Measurements from ENCODE around the gene SHCBP1. TPM values are rescaled to one million over a fixed set of nuclear protein-coding genes. Genes with fewer than 3 reads are reported as not detected.

SHCBP1 gene
- total RNA-seq, 2 experiments from 2014 or later: 0.69 to 1.1 TPM

DNA sequence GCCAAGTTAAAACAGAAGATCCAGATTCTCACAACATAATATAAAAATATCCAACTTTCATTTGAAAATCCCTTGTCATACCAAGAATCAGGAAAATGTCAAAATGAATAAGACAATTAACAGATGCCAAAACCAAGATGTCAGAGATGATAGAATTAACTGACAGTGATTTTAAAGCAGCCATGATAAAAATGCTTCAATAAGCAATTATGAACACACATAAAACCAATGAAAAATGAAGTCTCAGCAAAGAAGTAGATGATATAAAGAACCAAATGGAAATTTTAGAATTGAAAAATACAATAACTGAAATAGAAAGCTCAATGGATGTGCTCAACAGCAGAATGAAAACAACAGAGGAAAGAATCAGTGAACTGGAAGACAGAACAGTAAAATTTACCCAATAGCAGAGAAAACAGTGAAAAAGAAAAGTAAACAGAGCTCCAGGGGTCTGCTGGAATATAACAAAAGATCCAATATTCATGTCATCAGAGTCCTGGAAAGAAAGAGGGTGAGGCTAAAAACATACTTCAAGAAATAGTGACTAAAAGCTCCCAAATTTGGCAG is 35.1 kb downstream of the SHCBP1 start:
- no peak for ATAC-seq (ENCODE audit: poor library complexity)
- H3K27ac ChIP-seq (ENCODE audit: low read depth in 1 of 2, low read length in 2 of 2): no peak overlapping the region
- H3K27me3 Mint-ChIP-seq: no peaks in the 10 kb centered on the region
- no peak overlapping the region for H3K4me3 Mint-ChIP-seq
- no peaks in the 10 kb centered on the region for H3K36me3 ChIP-seq (ENCODE audit: insufficient read depth, low read length)
- no peak overlapping the region for H3K4me3 ChIP-seq (ENCODE audit: low read length)
- no peak overlapping the region for H3K27ac Mint-ChIP-seq
- intact Hi-C loops (cut with DNase I, micrococcal nuclease): no loop called here
- peaks cover 4 to 15% of the 10 kb centered on the region in 2 experiments for H3K9me3 ChIP-seq (ENCODE audit: control insufficient read depth in 1 of 2, insufficient read depth in 1 of 2, low read length in 2 of 2)
- POLR2A ChIA-PET: no interaction called here
- no peak for TF ChIP-seq CTCF (IDR thresholded peaks at IDR 0.05)
- H3K27me3 ChIP-seq (ENCODE audit: control insufficient read depth in 1 of 2, insufficient read depth in 2 of 2, low read length in 2 of 2): no peaks in the 10 kb centered on the region
- peaks cover 20% of the 10 kb centered on the region for H3K9me3 Mint-ChIP-seq
- peaks cover 27% of the 10 kb centered on the region for H3K36me3 Mint-ChIP-seq (ENCODE audit: low read depth)
- H3K4me1 Mint-ChIP-seq (ENCODE audit: low read depth): no peaks in the 10 kb centered on the region
- no peaks in the 10 kb centered on the region for H3K4me1 ChIP-seq (ENCODE audit: insufficient read depth, low read length)
- DNase-seq: no peak
- CTCF ChIA-PET: no interaction called here

- Histone ChIP-seq H3K27ac (ENCODE audit: low read depth in 1 of 2, low read length in 2 of 2) (no peak overlapping the region), H3K4me1 (ENCODE audit: insufficient read depth, low read length) (no peaks in the 10 kb centered on the region), H3K27me3 (ENCODE audit: control insufficient read depth in 1 of 2, insufficient read depth in 2 of 2, low read length in 2 of 2) (no peaks in the 10 kb centered on the region), H3K4me3 (ENCODE audit: low read length) (no peak overlapping the region), H3K36me3 (ENCODE audit: insufficient read depth, low read length) (no peaks in the 10 kb centered on the region), H3K9me3 (ENCODE audit: control insufficient read depth in 1 of 2, insufficient read depth in 1 of 2, low read length in 2 of 2) (peaks cover 4 to 15% of the 10 kb centered on the region in 2 experiments)
- peak in 1 of 14 experiments; percentile 31 for DNase-seq
- ChIA-PET CTCF (no interaction called here), POLR2A (no interaction called here)
- no peaks in the 10 kb centered on the region for H3K27me3 Mint-ChIP-seq
- no peak for ATAC-seq (ENCODE audit: poor library complexity)
- no peak overlapping the region for H3K27ac Mint-ChIP-seq
- peaks cover 27% of the 10 kb centered on the region for H3K36me3 Mint-ChIP-seq (ENCODE audit: low read depth)
- no peak for TF ChIP-seq CTCF (IDR thresholded peaks at IDR 0.05)
- no peaks in the 10 kb centered on the region for H3K4me1 Mint-ChIP-seq (ENCODE audit: low read depth)
- intact Hi-C loops (cut with DNase I, micrococcal nuclease): no loop called here
- H3K9me3 Mint-ChIP-seq: peaks cover 20% of the 10 kb centered on the region
- H3K4me3 Mint-ChIP-seq: no peak overlapping the region
Measured at GRCh38 chr16:46583036-46583435, 38.1 kb downstream of the SHCBP1 start.

DNA sequence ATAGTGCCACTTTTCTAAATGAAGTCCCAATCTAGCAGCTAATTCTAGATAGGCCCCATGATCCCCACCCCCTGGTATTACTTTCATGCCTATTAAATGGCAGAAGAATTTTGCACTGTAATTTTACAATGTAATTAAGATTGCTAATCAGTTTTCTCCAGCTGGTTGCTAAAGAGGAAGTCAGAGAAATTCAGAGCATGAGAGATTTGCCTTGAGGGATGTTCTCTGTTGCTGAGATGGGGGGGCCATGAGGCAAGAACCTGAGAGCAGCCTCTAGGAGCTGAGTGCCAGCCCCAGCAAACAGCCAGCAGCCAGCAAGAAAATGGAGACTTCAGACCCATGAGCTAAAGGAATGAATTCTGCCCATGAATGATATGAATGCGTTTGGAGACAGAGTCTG is 38.9 kb downstream of the SHCBP1 start:
- Mint-ChIP-seq H3K27ac (no peak overlapping the region), H3K36me3 (ENCODE audit: low read depth) (peaks cover 27% of the 10 kb centered on the region), H3K27me3 (no peaks in the 10 kb centered on the region), H3K4me1 (ENCODE audit: low read depth) (no peaks in the 10 kb centered on the region), H3K9me3 (peaks cover 20% of the 10 kb centered on the region), H3K4me3 (no peak overlapping the region)
- ChIA-PET POLR2A (no interaction called here), CTCF (no interaction called here)
- no peak for TF ChIP-seq CTCF (IDR thresholded peaks at IDR 0.05)
- no peaks in the 10 kb centered on the region for H3K27me3 ChIP-seq (ENCODE audit: control insufficient read depth in 1 of 2, insufficient read depth in 2 of 2, low read length in 2 of 2)
- DNase-seq: no peak
- H3K4me3 ChIP-seq (ENCODE audit: low read length): no peak overlapping the region
- H3K4me1 ChIP-seq (ENCODE audit: insufficient read depth, low read length): no peaks in the 10 kb centered on the region
- ATAC-seq (ENCODE audit: poor library complexity): no peak
- intact Hi-C loops (cut with DNase I, micrococcal nuclease): no loop called here
- H3K27ac ChIP-seq (ENCODE audit: low read depth in 1 of 2, low read length in 2 of 2): no peak overlapping the region
- no peaks in the 10 kb centered on the region for H3K36me3 ChIP-seq (ENCODE audit: insufficient read depth, low read length)
- H3K9me3 ChIP-seq (ENCODE audit: control insufficient read depth in 1 of 2, insufficient read depth in 1 of 2, low read length in 2 of 2): peaks cover 4 to 15% of the 10 kb centered on the region in 2 experiments
